ENCODE data around the gene PNRC2. TPM values are rescaled to one million over a fixed set of nuclear protein-coding genes. Genes with fewer than 3 reads are reported as not detected.
"Not testable (repeated sequence)": the region's sequence is repeated elsewhere in the genome, so short reads cannot be mapped to it uniquely, and the experiment has no call there.

Gene PNRC2
- total RNA-seq, 4 donors from 2014 or later, result 65.0 to 84.6 (median 80.0) TPM

GRCh38 chr1:23931491-23931880, 28.1 kb upstream of the PNRC2 start:
- TF ChIP-seq CTCF (IDR thresholded peaks at IDR 0.05), result no peak
- no peak for TF ChIP-seq POLR2A (IDR thresholded peaks at IDR 0.05)
- intact Hi-C loops (cut with DNase I; ENCODE audit: low total_unique reads), result no loop called here
- no peak overlapping the region for H3K4me3 ChIP-seq (ENCODE audit: low read depth, poor library complexity, severe bottlenecking)
- 76 to 79% methylated on average over 1 of the region's 1 CpG for WGBS, 2 donors
- no peak for DNase-seq (ENCODE audit: low spot score in 2 of 2)

DNA sequence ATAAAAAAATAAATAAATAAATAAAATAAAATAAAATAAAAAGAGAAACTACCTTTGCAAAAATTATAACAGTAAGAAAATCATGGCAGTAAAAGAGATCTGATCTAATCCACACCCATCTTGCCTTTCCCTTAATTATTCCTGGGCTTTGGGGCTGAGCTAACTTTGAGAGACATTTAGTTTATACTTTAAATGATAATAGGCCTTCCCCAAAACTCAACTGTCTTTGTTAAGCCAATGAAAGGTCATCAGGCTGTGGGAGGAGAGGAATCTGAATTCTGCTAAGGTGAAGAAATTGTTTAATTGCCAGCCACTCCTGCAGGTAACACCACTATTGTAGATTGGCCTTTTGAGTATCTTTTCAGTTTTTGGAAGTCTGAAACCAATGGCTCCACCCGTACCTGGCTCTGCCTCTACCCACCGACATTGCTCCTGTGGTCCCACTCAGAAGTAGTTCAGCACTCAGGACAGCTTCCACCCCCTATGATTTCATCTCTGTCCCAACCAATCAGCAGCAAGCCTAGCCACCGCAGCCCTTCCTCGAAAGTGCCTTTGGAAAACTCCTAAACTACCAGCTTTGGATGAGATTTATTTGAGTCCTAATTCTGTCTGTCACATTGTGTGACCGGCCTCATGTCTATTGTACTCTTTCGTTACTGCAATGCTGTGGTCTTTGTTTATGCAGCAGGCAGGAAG, 23.0 kb upstream of the PNRC2 start:
- no peak for TF ChIP-seq CTCF (IDR thresholded peaks at IDR 0.05)
- WGBS, 2 donors, result 53 to 58% methylated on average over 6 of the region's 6 CpGs

GRCh38 chr1:23947366-23947765, 12.3 kb upstream of the PNRC2 start:
- DNase-seq (ENCODE audit: low spot score in 2 of 2), result no peak
- intact Hi-C loops (cut with DNase I; ENCODE audit: low total_unique reads), result no loop called here
- TF ChIP-seq CTCF (IDR thresholded peaks at IDR 0.05) (no peak), POLR2A (IDR thresholded peaks at IDR 0.05) (no peak)
- H3K4me3 ChIP-seq (ENCODE audit: low read depth, poor library complexity, severe bottlenecking), result no peak overlapping the region

More for the DNA sequence above, 23.0 kb upstream of the PNRC2 start:
- peak in 1 of 2 donors; percentile 15 for DNase-seq (ENCODE audit: low spot score in 2 of 2)
- H3K4me3 ChIP-seq (ENCODE audit: low read depth, poor library complexity, severe bottlenecking), result no peak overlapping the region
- intact Hi-C loops (cut with DNase I; ENCODE audit: low total_unique reads), result no loop called here

DNA sequence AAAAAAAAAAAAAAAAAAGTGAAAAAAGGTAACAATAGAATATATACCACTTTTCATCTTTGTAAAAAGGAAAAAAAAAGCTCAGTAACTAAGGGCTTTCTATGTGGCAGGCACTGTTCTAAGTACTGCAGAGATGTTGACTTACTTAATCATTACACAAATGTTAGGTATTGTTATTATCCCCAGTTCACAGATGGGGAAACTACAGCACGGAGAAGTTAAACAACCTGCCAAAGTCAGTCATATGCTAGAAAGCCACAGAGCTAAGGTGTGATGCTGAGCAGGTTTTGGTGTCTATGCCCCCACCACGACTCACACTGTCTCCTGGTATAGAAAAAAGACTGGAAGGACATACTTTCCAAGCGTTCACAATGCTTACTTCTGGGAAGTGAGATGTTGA, 6.6 kb upstream of the PNRC2 start:
- TF ChIP-seq POLR2A (IDR thresholded peaks at IDR 0.05) (no peak), CTCF (IDR thresholded peaks at IDR 0.05) (no peak)
- DNase-seq (ENCODE audit: low spot score in 2 of 2), result no peak
- 68 to 85% methylated on average over 3 of the region's 3 CpGs for WGBS, 2 donors
- no peak overlapping the region for H3K4me3 ChIP-seq (ENCODE audit: low read depth, poor library complexity, severe bottlenecking)
- intact Hi-C loops (cut with DNase I; ENCODE audit: low total_unique reads), result no loop called here

GRCh38 chr1:23957096-23957495, 2.5 kb upstream of the PNRC2 start:
- intact Hi-C loops (cut with DNase I; ENCODE audit: low total_unique reads), result no loop called here

DNA sequence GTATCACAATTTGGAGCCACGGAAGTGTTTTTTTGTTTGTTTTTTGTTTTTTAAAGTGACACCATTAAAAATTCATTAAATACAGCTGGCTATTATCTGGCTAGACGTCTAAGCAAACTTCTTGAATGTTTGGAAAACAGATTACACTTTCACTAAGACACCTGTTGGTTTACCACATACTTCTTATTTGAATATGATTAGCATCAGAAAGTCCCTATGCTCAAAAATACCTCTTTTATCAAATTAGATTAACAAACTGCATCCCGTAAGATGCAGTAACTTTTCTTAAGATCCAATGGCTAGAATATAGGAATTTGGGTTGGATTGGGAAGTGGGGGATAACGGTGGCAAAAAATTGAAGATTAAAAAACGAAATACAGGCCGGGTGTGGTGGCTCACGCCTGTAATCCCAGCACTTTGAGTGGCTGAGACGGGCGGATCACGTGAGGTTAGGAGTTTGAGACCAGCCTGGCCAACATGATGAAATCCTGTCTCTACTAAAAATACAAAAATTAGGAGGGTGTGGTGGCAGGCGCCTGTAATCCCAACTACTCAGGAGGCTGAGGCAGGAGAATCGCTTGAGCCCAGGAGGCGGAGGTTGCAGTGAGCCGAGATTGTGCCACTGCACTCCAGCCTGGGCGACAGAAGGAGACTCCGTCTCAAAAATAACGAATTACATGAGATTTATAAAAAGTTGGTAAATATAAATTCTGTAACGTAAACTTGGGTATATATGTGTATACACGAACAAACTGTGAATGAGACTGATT, 1.4 kb upstream of the PNRC2 start:
- peak in 1 of 2 donors; percentile 87 for DNase-seq (ENCODE audit: low spot score in 2 of 2)
- WGBS, 2 donors, result 45 to 50% methylated on average over 19 of the region's 19 CpGs
- intact Hi-C loops (cut with DNase I; ENCODE audit: low total_unique reads); H3K4me3 ChIP-seq (ENCODE audit: low read depth, poor library complexity, severe bottlenecking): not testable (repeated sequence)

More at GRCh38 chr1:23957096-23957495, 2.5 kb upstream of the PNRC2 start:
- H3K4me3 ChIP-seq (ENCODE audit: low read depth, poor library complexity, severe bottlenecking), result no peak overlapping the region
- no peak for TF ChIP-seq POLR2A (IDR thresholded peaks at IDR 0.05)
- no peak for TF ChIP-seq CTCF (IDR thresholded peaks at IDR 0.05)
- 37 to 46% methylated on average over 7 of the region's 7 CpGs for WGBS, 2 donors
- DNase-seq (ENCODE audit: low spot score in 2 of 2), result no peak

Measured in lower leg skin (tissue), 4 donors.